HG03469 (cell line): Measurements from ENCODE around the gene STXBP5.

Experiments
- ATAC-seq: cut with Tn5 transposase; IDR thresholded peaks from one replicate; pipeline ENCODE4 v1.9.1; 2021; ENCODE audit warnings: mild to moderate bottlenecking, moderate library complexity, moderate number of reproducible peaks; ENCODE audit not compliant: unreplicated experiment

The STXBP5 gene

GRCh38 chr6:147283460-147283859, 79.2 kb downstream of the STXBP5 start:
- no peak for ATAC-seq

GRCh38 chr6:147285087-147285855, 81.1 kb downstream of the STXBP5 start:
- no peak for ATAC-seq

DNA sequence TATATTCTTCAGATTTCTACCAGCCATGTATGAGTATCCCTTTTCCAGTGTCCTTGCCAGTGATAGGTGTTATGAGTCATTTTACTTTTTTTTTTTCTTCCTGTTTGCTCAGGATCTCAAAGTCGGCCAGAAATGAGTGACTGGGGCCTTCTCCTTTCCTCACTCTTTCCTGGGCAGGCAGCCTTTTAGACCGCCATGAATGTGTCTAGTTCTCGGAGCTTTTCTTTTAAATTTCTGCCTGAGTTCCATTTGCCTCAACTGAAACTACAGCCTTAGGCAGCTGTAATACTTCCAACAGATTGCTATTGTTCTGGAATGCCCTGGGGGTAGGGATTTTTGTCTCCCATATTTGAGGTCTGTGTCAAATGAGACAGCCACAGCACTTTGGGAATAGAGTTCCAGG, 83.7 kb downstream of the STXBP5 start:
- ATAC-seq, result no peak

- no peak for ATAC-seq
These were observed 92.9 kb downstream of the STXBP5 start for GRCh38 chr6:147297124-147297523.

DNA sequence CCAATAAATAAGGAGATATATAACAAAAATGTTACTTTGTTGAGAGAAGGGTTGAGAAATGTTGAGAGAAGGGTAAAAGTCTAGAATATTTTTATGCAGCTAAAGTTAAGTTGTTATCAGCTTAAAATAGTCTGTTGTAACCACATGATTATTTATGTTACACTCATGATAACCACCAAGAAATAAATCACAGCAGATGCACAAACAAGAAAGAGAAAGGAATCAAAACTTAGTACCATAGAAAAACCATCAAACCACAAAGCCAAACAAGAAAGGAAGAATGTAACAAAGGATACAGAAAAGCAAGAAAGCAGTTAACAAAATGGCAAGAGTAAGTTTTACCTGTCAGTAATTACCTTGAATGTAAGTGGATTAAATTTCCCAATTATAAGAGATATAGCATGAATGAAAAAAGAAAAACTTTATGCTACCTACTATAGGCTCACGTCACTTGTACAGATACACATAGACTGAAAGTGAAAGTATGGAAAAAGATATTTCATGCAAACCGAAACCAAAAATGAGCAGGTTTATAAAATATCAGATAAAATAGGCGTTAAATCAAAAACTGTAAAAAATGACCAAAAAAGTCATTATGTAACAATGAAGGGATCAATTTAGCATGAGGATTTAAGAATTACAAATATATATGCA, 93.6 kb downstream of the STXBP5 start:
- no peak for ATAC-seq

- ATAC-seq, result no peak
These were observed 94.2 kb downstream of the STXBP5 start for GRCh38 chr6:147298461-147298860.

- no peak for ATAC-seq
These were observed 94.8 kb downstream of the STXBP5 start for GRCh38 chr6:147299035-147299434.

DNA sequence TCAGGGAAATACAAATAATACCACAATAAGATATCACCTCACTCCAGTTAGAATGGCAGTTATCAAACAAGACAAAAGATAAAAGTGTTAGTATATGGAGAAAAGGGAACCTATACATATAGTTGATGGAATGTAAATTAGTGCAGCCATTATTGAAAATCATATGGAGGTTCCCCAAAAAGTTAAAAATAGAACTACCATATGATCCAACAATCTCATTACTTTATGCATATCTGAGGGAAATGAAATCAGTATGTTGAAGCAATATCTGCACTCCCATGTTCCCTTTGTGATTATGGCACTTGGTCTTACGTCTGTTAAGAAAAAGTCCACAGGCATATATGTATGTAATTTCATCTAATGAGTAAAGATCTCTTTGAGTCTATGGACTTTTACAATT, 96.9 kb downstream of the STXBP5 start:
- no peak for ATAC-seq

DNA sequence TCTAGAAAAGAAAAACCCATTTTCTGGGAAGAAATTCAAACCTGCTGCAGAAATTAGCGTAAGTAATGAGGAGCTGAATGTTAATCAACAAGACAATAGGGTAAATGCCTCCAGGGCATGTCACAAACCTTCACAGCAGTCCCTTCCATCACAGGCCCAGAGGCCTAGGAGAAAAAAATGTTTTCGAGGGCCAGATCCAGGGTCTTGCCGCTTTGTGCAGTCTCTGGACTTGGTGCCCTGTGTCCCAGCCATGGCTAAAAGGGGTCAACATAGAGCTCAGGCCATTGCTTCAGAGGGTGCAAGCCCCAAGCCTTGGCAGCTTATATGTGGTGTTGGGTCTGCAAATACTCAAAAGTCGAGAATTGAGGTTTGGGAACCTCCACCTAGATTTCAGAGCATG, 99.8 kb downstream of the STXBP5 start:
- no peak for ATAC-seq

DNA sequence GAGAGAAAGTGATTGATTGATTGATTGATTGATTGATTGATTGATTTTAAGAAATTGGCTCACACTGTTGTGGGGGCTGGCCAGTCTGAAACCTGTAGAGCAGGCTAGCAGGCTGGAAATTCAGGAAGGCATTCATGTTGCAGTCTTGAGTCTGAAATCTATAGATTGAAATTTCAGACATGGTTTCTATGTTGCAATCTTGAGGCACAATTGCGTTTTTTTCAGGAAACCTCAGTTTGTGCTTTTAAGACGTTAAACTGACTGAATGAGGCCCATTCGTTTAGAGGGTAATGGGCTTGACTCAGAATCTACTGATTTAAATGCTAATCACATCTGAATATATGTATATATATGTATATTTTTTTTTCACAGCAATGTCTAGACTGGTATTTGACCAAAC, 106.3 kb downstream of the STXBP5 start:
- no peak for ATAC-seq

GRCh38 chr6:147311218-147311617, 107.0 kb downstream of the STXBP5 start:
- ATAC-seq, result no peak

DNA sequence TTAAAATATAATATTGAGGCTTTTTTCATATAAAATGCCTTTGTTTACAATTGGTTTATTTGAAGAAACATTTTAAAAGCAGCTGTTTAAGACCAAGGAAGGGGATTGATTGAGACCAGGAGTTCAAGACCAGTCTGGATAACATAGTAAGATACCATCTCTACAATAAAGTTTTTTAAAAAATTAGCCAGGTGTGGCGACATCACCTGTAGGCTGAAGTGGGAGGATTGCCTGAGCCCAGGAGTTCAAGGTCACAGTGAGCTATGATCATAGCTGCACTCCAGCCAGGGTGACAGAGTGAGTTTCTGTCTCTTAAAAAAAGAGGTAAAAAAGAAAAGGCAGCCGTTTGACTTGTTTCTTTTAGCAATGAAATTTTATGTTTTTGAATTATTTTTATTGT, 117.0 kb downstream of the STXBP5 start:
- no peak for ATAC-seq

DNA sequence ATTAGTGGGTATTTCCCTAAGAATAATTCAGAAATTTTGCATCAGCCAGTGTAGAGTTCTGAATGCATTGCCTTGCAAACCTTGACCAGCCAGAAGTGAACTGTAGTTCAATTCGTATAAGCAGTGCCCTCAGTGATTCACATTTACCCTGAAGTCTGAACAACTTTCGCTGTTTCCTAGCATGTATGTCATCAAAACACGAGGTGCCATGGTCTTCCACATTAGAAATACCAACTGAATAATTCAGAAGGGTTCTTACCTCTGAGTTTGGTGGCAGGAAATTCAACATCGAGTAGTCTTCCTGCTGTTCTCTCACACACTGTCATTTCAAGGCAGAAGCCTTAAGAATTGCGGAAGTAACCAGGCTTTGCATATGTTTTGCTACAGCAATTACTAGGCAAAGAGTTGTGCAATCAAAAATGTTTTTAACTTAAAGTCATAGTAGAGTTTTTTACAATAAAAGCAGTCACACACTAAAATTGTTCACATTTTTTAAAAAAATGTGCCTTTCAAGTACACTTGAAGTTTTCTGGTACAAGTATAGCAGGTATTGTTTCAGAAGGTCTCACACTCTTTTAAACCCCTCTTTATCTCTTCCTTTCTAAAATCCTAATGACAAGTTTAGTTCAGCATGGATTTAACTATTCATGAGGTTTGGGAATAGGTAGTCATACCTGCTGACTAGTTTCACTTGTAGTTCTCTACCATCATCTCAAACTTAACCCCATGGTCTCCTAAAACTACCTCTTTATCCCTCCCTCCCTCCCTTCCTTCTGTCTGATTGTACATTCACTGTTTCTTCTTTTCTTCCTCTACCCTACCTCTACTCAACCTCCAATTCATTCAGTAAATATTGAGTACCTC, 118.3 kb downstream of the STXBP5 start:
- ATAC-seq, result peak; percentile 98

- ATAC-seq, result no peak
These were observed 121.3 kb downstream of the STXBP5 start for GRCh38 chr6:147325557-147325956.

- ATAC-seq, result no peak
These were observed 127.2 kb downstream of the STXBP5 start for GRCh38 chr6:147331401-147331800.

- ATAC-seq, result no peak
These were observed 133.7 kb downstream of the STXBP5 start for GRCh38 chr6:147337921-147338320.

DNA sequence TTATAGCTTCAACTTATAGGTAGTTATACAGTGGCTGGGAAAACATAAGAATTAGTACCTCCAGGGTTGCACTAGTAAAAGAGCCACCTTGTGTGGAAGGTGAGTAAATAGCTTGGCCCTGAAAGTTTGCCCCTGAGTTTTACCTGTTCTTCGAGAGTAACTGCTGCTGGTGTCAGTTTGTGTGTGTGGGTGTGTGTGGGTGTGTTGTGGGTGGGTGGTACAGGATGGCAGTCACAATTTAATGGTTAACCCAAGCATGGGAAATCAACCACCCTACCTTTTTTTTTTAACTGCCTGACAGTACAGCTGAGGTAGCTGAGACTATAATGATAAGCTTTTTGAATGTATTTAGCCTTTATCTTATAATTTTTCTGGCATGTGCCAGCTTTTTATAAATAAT, 137.3 kb downstream of the STXBP5 start:
- ATAC-seq, result no peak

DNA sequence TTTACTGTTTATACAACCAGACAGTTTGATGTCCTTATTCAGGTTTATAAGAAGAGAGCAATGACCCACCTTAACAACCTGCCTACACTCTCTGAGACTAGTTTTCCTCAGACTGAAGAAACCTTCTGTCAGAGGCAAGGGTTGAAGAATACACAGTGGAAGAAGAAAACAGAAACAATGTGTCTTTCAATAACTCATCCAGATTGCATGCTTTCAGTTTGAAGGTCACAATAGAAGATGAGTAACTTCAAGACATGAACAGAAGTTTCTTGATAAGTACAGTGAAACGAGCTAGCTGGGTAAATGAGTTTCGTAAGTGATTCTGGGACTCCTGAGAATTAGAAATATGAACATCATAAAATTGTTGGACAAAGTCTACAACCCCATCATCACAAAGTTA, 141.7 kb downstream of the STXBP5 start:
- ATAC-seq, result no peak

DNA sequence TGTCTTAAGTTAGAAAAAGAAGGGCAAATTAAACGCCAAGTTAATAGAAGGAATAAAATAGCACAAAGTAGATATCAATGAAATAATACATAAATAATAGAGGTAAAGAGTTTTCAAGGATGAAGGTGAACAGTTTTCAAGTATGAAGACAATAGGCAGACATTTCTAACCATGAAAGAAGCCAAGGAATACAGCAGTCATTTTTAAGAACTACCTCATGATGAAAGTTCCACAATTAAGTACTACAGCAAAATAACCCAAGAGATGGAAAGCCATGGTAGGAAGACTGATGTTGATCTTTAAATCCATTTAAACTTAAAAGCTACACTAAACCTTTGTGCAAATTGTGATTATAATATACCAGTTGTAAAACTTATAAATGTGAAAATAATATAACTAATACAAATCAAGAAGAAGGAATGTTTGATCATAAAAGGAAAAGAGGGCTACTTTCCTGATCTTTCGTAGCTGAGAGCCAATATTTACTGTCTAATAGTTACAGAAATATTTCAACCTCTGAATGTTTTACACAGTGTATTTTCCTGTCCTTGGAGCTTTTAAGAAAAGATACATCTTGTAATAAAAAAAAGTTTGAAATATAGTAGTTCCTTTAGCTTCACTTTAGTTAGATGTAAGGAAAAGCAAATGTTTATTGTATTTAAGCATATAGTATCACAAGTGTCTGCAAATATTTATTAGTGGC, 143.1 kb downstream of the STXBP5 start:
- ATAC-seq, result no peak

DNA sequence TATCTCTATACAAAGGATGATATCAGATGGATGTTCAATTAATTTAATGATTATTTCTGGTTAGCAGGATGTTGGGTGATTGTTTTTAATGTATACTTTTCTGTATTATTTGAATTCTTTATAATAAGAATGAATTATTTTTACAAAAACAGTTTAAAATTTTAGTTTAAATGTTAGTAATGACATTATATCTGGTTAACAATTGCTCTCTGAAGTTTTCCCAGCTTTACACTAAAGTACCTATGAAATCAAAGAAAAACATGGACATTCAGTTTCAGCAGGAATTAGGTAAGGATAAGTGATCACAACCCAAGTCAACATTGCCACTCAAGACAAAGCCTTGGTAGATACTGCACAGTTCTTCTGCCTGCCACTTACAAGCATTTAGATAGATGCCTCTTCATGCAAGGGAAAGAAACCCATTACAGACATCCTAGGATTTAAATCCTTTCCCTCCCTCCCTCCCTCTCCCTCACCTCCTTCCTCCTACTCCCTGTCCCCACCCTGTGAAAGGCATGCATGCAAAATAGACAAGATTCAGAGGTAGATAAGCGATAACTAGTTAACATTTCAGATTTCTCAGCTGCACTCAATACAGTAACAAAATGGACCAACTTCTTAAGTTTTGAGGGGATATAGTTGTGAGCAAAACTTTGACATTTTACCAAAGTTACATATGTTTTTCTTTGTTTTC, 143.8 kb downstream of the STXBP5 start:
- no peak for ATAC-seq
